HEK293T (cell line): ENCODE data around the gene ZNF587B.

Experiments
- BHLHE40 ChIP-seq: fragments of 450-650 bp; IDR thresholded peaks from 2 replicates; pipeline ENCODE4 v1.6.1; 2016; ENCODE audit warnings: mild to moderate bottlenecking, moderate library complexity, borderline replicate concordance
- ELF4 ChIP-seq: fragments of 450-650 bp; IDR thresholded peaks from 2 replicates; pipeline ENCODE4 v1.6.1; 2017; ENCODE audit warnings: antibody characterized with exemption
- FOXA1 ChIP-seq: fragments of 450-650 bp; IDR thresholded peaks from 2 replicates; pipeline ENCODE4 v1.6.1; 2016; ENCODE audit warnings: mild to moderate bottlenecking
- HDGF ChIP-seq: fragments of 450-650 bp; IDR thresholded peaks from 2 replicates; pipeline ENCODE4 v1.6.1; 2017; ENCODE audit warnings: antibody characterized with exemption, borderline replicate concordance
- L3MBTL2 ChIP-seq: fragments of 450-650 bp; conservative IDR thresholded peaks from 2 replicates; pipeline ENCODE4 v1.6.1; 2016; ENCODE audit warnings: mild to moderate bottlenecking
- NFRKB ChIP-seq: fragments of 450-650 bp; IDR thresholded peaks from 2 replicates; pipeline ENCODE4 v1.6.1; 2016; ENCODE audit warnings: mild to moderate bottlenecking, moderate library complexity
- PKNOX1 ChIP-seq: fragments of 450-650 bp; IDR thresholded peaks from 2 replicates; pipeline ENCODE4 v1.6.1; 2016
- SP1 ChIP-seq: fragments of 450-650 bp; IDR thresholded peaks from 2 replicates; pipeline ENCODE4 v1.6.1; 2017
- SUZ12 ChIP-seq: fragments of 450-650 bp; IDR thresholded peaks from 2 replicates; pipeline ENCODE4 v1.6.1; 2016; ENCODE audit warnings: mild to moderate bottlenecking
- TARDBP ChIP-seq: fragments of 450-650 bp; IDR thresholded peaks from 2 replicates; pipeline ENCODE4 v1.6.1; 2016
- ZNF384 ChIP-seq: fragments of 450-650 bp; IDR thresholded peaks from 2 replicates; pipeline ENCODE4 v1.6.1; 2016

DNA sequence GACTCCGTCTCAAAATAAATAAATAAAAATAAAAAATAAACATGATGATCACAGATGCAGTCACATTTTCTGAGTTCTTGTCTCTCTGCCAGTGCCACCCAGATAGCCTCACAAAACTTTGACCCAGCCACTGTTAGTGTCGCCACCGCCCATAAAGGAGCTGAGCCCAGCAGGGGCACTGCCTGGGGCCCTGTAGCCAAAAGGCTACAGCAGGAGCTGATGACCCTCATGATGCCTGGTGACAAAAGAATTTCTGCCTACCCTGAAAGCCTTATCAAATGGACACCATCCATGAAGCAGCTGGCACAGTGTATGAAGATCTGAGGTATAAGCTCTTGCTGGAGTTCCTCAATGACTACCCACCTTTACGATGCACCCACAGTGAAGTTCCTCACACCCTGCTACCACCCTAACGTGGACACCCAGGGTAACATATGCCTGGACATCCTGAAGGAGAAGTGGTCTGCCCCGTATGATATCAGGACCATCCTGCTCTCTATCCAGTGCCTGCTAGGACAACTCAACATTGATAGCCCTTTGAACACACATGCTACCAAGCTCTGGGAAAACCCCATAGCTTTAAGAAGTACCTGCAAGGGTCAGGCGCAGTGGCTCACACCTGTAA is 37.9 kb downstream of the ZNF587B start:
- no peak for TF ChIP-seq SUZ12
- TF ChIP-seq SP1, result no peak
- no peak for TF ChIP-seq FOXA1
- TF ChIP-seq L3MBTL2, result no peak
- no peak for TF ChIP-seq NFRKB
- no peak for TF ChIP-seq PKNOX1
- no peak for TF ChIP-seq HDGF
- TF ChIP-seq BHLHE40, result no peak
- no peak for TF ChIP-seq ELF4
- TF ChIP-seq ZNF384, result no peak
- no peak for TF ChIP-seq TARDBP
